HG02885 (cell line): ENCODE measurements around the gene ERRFI1.

Source experiments
- ATAC-seq: cut with Tn5 transposase; IDR thresholded peaks from one replicate; pipeline ENCODE4 v1.9.1; 2021; ENCODE audit warnings: mild to moderate bottlenecking; ENCODE audit not compliant: unreplicated experiment, poor library complexity

Gene ERRFI1

GRCh38 chr1:8004803-8005573 is 21.1 kb downstream of the ERRFI1 start:
- ATAC-seq, result no peak

GRCh38 chr1:8004113-8004802 is 21.9 kb downstream of the ERRFI1 start:
- ATAC-seq, result no peak

- no peak for ATAC-seq
Observed at GRCh38 chr1:8003438-8004112, 22.5 kb downstream of the ERRFI1 start.

- no peak for ATAC-seq
Observed at GRCh38 chr1:8002921-8003320, 23.2 kb downstream of the ERRFI1 start.

GRCh38 chr1:8002329-8002910 is 23.7 kb downstream of the ERRFI1 start:
- ATAC-seq, result no peak

- ATAC-seq, result no peak
Observed at GRCh38 chr1:7995437-7995836, 30.7 kb downstream of the ERRFI1 start.

GRCh38 chr1:7994827-7995226 is 31.3 kb downstream of the ERRFI1 start:
- ATAC-seq, result no peak

- ATAC-seq, result peak; percentile 82
Observed at GRCh38 chr1:7993593-7994479, 32.3 kb downstream of the ERRFI1 start.

- no peak for ATAC-seq
Observed at GRCh38 chr1:7992885-7993284, 33.2 kb downstream of the ERRFI1 start.

- no peak for ATAC-seq
Observed at GRCh38 chr1:7991504-7992440, 34.3 kb downstream of the ERRFI1 start.

GRCh38 chr1:7989762-7990428 is 36.2 kb downstream of the ERRFI1 start:
- ATAC-seq, result no peak

- ATAC-seq, result no peak
Observed at GRCh38 chr1:7988576-7988975, 37.5 kb downstream of the ERRFI1 start.

- no peak for ATAC-seq
Observed at GRCh38 chr1:7987528-7987927, 38.6 kb downstream of the ERRFI1 start.

GRCh38 chr1:7985851-7986612 is 40.1 kb downstream of the ERRFI1 start:
- no peak for ATAC-seq

- no peak for ATAC-seq
Observed at GRCh38 chr1:7984811-7985210, 41.3 kb downstream of the ERRFI1 start.

GRCh38 chr1:7983086-7983778 is 42.9 kb downstream of the ERRFI1 start:
- no peak for ATAC-seq

- ATAC-seq, result no peak
Observed at GRCh38 chr1:7980984-7981383, 45.1 kb downstream of the ERRFI1 start.
